ENCODE results near the gene HOXD11. TPM values are rescaled to one million over a fixed set of nuclear protein-coding genes. Genes with fewer than 3 reads are reported as not detected.
A peak's percentile ranks its signal among the peaks of the same experiment; 100 is the strongest.

Gene HOXD11
- total RNA-seq, 2 donors from 2014 or later: not detected

GRCh38 chr2:176123411-176124109 lies 16.5 kb downstream of the HOXD11 start:
- peak overlapping the region; percentile 29 to 52 for H3K4me3 ChIP-seq
- H3K36me3 ChIP-seq: no peaks in the 10 kb centered on the region
- H3K27me3 ChIP-seq: peaks cover 58 to 77% of the 10 kb centered on the region in 2 donors
- no peak for TF ChIP-seq CTCF (IDR thresholded peaks at IDR 0.05)
- no peak overlapping the region for H3K27ac ChIP-seq
- H3K4me1 ChIP-seq: peaks cover 0 to 22% of the 10 kb centered on the region in 2 donors
- peaks cover 0 to 3% of the 10 kb centered on the region in 2 donors for H3K9me3 ChIP-seq
- no peak for DNase-seq (ENCODE audit: low spot score)

GRCh38 chr2:176124110-176124946 lies 17.2 kb downstream of the HOXD11 start:
- Histone ChIP-seq H3K4me1 (peaks cover 0 to 30% of the 10 kb centered on the region in 2 donors), H3K9me3 (no peaks in the 10 kb centered on the region), H3K27me3 (peaks cover 55 to 77% of the 10 kb centered on the region in 2 donors), H3K27ac (no peak overlapping the region), H3K4me3 (no peak overlapping the region), H3K36me3 (no peaks in the 10 kb centered on the region)
- DNase-seq (ENCODE audit: low spot score): no peak
- no peak for TF ChIP-seq CTCF (IDR thresholded peaks at IDR 0.05)

- Histone ChIP-seq H3K4me1 (peaks cover 0 to 36% of the 10 kb centered on the region in 2 donors), H3K36me3 (no peaks in the 10 kb centered on the region), H3K9me3 (no peaks in the 10 kb centered on the region), H3K27me3 (peaks cover 49 to 73% of the 10 kb centered on the region in 2 donors), H3K4me3 (no peak overlapping the region), H3K27ac (no peak overlapping the region)
- no peak for DNase-seq (ENCODE audit: low spot score)
- TF ChIP-seq CTCF (IDR thresholded peaks at IDR 0.05): no peak
Observed at GRCh38 chr2:176124947-176125771, 18.1 kb downstream of the HOXD11 start.

- Histone ChIP-seq H3K36me3 (no peaks in the 10 kb centered on the region), H3K27me3 (peaks cover 44 to 72% of the 10 kb centered on the region in 2 donors), H3K4me1 (peaks cover 0 to 41% of the 10 kb centered on the region in 2 donors), H3K9me3 (no peaks in the 10 kb centered on the region), H3K27ac (no peak overlapping the region), H3K4me3 (no peak overlapping the region)
- TF ChIP-seq CTCF (IDR thresholded peaks at IDR 0.05): no peak
- no peak for DNase-seq (ENCODE audit: low spot score)
Observed at GRCh38 chr2:176125772-176126054, 18.6 kb downstream of the HOXD11 start.

- Histone ChIP-seq H3K27ac (no peak overlapping the region), H3K27me3 (peaks cover 51 to 70% of the 10 kb centered on the region in 2 donors), H3K4me3 (no peak overlapping the region), H3K9me3 (no peaks in the 10 kb centered on the region), H3K4me1 (peaks cover 0 to 36% of the 10 kb centered on the region in 2 donors), H3K36me3 (no peaks in the 10 kb centered on the region)
- TF ChIP-seq CTCF (IDR thresholded peaks at IDR 0.05): peak; percentile 93 to 95
- DNase-seq (ENCODE audit: low spot score): peak; percentile 73
Observed at GRCh38 chr2:176126929-176127773, 20.1 kb downstream of the HOXD11 start.

Measured in right atrium auricular region (tissue), 2 donors.